SU-DHL-6 (cell line): ENCODE measurements around the gene REG3A.

Experiments used
- H2AFZ ChIP-seq: fragments of 200-600 bp; sonication (generic); 2 replicates; pipeline ENCODE4 v1.6.1; 2014; ENCODE audit warnings: low read depth, mild to moderate bottlenecking, moderate library complexity, mixed read lengths, antibody characterized with exemption, low read length; ENCODE audit not compliant: severe bottlenecking
- H3F3A ChIP-seq: fragments of 200-600 bp; shearing (Covaris generic); 2 replicates; pipeline ENCODE4 v1.6.0; 2016; ENCODE audit warnings: antibody characterized with exemption, mild to moderate bottlenecking; ENCODE audit not compliant: insufficient read depth
- H3K27ac ChIP-seq: fragments of 200-600 bp; sonication (generic); 2 replicates; pipeline ENCODE4 v1.5.1; 2016; ENCODE audit warnings: low read depth, mild to moderate bottlenecking, low read length, moderate library complexity, mixed read lengths
- H3K27me3 ChIP-seq: fragments of 200-600 bp; sonication (generic), shearing (Covaris generic); 2 replicates; pipeline ENCODE4 v1.6.0; 2014; ENCODE audit warnings: mild to moderate bottlenecking, low read length
- H3K36me3 ChIP-seq: fragments of 200-600 bp; sonication (generic); 2 replicates; pipeline ENCODE4 v1.6.1; 2014; ENCODE audit warnings: mild to moderate bottlenecking, low read length, mixed read lengths
- H3K4me2 ChIP-seq: fragments of 300-600, 200-600 bp; shearing (Covaris generic), sonication (generic); 2 replicates; pipeline ENCODE4 v1.6.0; 2014; ENCODE audit warnings: low read length, low read depth, mild to moderate bottlenecking; ENCODE audit not compliant: poor library complexity, severe bottlenecking
- H3K4me3 ChIP-seq: fragments of 200-600 bp; sonication (generic); 2 replicates; pipeline ENCODE4 v1.5.1; 2014; ENCODE audit warnings: antibody characterized with exemption, low read length, mild to moderate bottlenecking, mixed read lengths; ENCODE audit not compliant: insufficient read depth, poor library complexity, severe bottlenecking
- H3K79me2 ChIP-seq: fragments of 200-600 bp; sonication (generic); 2 replicates; pipeline ENCODE4 v1.6.1; 2014; ENCODE audit warnings: mild to moderate bottlenecking, low read length, moderate library complexity; ENCODE audit not compliant: insufficient read depth
- H3K9ac ChIP-seq: fragments of 200-600 bp; sonication (generic); 2 replicates; pipeline ENCODE4 v1.7.0; 2014; ENCODE audit warnings: mild to moderate bottlenecking, low read length
- H3K9me2 ChIP-seq: fragments of 200-600 bp; sonication (generic); replicated peaks from 2 replicates; pipeline ENCODE4 v1.6.1; 2014; ENCODE audit warnings: low read length; ENCODE audit not compliant: insufficient read depth
- H3K9me3 ChIP-seq: fragments of 200-600 bp; sonication (generic); 2 replicates; pipeline ENCODE4 v1.6.1; 2014; ENCODE audit warnings: low read length, mixed read lengths; ENCODE audit not compliant: insufficient read depth
- H4K20me1 ChIP-seq: fragments of 200-600 bp; sonication (generic); 2 replicates; pipeline ENCODE4 v1.6.1; 2014; ENCODE audit warnings: low read depth, mild to moderate bottlenecking, antibody characterized with exemption, low read length, moderate library complexity, mixed read lengths
- EZH2phosphoT487 ChIP-seq: fragments of 200-600 bp; sonication (generic), shearing (Covaris generic); conservative IDR thresholded peaks from 2 replicates; pipeline ENCODE4 v1.6.1; 2018; ENCODE audit warnings: mild to moderate bottlenecking, antibody characterized with exemption, low read length, moderate library complexity, mixed read lengths
- TF ChIP-seq, protein P1 (sequence below): fragments of 200-600 bp; sonication (generic); IDR thresholded peaks from one replicate; pipeline ENCODE4 v1.5.1; 2017; ENCODE audit warnings: antibody characterized with exemption, mild to moderate bottlenecking, low read length, moderate library complexity; ENCODE audit not compliant: insufficient read depth, poor library complexity, severe bottlenecking

The REG3A gene

DNA sequence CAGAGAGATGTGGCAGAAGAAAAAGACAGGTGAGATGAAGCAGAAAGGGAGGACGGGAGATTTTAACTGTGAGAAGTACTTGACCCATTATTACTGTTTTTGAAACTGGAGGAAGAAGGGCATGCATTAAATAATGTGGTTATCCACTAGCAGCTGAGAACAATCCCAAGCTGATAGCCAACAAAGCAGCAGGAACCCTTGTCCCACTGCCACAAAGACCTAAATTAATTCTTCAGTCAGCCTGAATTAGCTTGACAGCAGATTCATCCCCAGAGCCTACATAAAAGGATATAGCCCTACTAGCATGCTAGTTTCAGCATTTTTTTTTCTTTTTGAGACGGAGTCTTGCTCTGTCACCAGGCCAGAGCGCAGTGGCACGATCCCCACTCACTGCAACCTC, 19.5 kb upstream of the REG3A start:
- Histone ChIP-seq H3K9me3 (peaks cover 9% of the 10 kb centered on the region; the same call in 1 of the 2 replicates), H3K9ac (no peak overlapping the region), H3K4me3 (no peak overlapping the region), H4K20me1 (no peaks in the 10 kb centered on the region), H3K36me3 (no peaks in the 10 kb centered on the region), H3K9me2 (no peaks in the 10 kb centered on the region), H2AFZ (no peak overlapping the region), H3K27ac (no peak overlapping the region), H3K27me3 (no peaks in the 10 kb centered on the region), H3K4me2 (no peak overlapping the region), H3K79me2 (no peaks in the 10 kb centered on the region), H3F3A (no peaks in the 10 kb centered on the region)
- TF ChIP-seq EZH2phosphoT487, result no peak
- TF ChIP-seq, protein P1, sequence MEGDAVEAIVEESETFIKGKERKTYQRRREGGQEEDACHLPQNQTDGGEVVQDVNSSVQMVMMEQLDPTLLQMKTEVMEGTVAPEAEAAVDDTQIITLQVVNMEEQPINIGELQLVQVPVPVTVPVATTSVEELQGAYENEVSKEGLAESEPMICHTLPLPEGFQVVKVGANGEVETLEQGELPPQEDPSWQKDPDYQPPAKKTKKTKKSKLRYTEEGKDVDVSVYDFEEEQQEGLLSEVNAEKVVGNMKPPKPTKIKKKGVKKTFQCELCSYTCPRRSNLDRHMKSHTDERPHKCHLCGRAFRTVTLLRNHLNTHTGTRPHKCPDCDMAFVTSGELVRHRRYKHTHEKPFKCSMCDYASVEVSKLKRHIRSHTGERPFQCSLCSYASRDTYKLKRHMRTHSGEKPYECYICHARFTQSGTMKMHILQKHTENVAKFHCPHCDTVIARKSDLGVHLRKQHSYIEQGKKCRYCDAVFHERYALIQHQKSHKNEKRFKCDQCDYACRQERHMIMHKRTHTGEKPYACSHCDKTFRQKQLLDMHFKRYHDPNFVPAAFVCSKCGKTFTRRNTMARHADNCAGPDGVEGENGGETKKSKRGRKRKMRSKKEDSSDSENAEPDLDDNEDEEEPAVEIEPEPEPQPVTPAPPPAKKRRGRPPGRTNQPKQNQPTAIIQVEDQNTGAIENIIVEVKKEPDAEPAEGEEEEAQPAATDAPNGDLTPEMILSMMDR, result no peak

DNA sequence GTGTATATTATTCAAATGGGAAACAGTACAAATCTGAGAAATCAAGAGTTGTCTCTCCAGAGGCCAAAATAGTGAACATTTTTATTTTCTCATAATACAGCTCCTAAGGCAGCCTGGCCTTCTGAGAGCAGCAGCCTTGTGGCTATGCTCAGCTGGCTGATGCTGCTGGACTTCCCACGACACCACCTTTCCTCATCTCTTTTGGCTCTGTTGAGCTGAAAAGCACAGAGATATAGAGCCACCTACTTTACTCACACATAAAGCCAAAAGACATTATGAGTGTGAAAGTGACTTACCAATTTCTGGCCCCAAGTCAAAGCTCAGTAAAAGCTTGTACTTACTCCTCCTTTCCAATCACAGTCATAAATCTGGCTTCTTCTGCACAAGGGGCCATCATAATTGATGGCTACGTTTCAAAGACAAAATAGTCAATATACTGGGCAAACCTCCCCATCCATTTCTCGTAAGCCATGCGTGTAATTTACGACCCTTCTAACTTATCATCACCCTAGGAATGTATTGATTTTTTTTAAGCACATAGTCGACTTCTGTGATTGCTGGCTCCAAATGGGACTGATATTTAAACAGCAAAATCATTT, 18.6 kb upstream of the REG3A start:
- Histone ChIP-seq H3F3A (no peaks in the 10 kb centered on the region), H4K20me1 (no peaks in the 10 kb centered on the region), H3K4me2 (no peak overlapping the region), H3K9me3 (peaks cover 8% of the 10 kb centered on the region; the same call in 1 of the 2 replicates), H3K79me2 (no peaks in the 10 kb centered on the region), H3K9me2 (no peaks in the 10 kb centered on the region), H3K27me3 (no peaks in the 10 kb centered on the region), H3K4me3 (no peak overlapping the region), H3K9ac (no peak overlapping the region), H3K36me3 (no peaks in the 10 kb centered on the region), H2AFZ (no peak overlapping the region), H3K27ac (no peak overlapping the region)
- TF ChIP-seq, protein P1, result no peak

DNA sequence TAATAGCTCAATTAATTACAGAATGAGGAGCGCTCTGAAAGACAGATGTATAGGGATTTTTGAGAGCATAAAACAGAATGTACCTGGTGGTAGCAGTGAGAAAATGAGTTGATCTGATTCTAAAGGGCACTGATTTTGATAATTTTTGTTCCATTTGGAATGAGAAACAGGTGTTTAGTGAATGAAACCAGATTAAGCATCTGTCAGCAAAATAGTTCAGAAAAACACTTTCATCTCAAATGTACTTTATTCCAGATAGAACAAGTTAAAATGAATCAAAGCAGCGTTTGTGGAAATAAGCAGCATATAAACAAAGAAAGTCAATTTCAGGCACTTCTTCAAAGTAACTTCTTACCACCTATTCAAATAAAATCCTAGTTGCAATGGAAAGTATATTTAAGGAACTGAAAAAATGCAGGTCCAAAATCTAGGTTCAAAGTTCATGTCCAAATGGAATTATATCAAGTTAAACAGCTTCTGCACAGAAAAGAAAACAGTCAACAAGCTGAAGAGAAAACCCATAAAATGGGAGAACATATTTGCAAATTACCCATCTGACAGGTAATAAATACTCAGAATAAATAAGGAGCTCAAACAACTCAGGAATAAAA, 11.9 kb upstream of the REG3A start:
- TF ChIP-seq, protein P1, result no peak
- no peak for TF ChIP-seq EZH2phosphoT487
- H3K27me3 ChIP-seq, result no peaks in the 10 kb centered on the region
- H4K20me1 ChIP-seq, result no peaks in the 10 kb centered on the region
- H2AFZ ChIP-seq, result no peak overlapping the region
- H3K79me2 ChIP-seq, result no peaks in the 10 kb centered on the region
- H3F3A ChIP-seq, result no peaks in the 10 kb centered on the region
- no peak overlapping the region for H3K9ac ChIP-seq
- H3K9me3 ChIP-seq, result no peaks in the 10 kb centered on the region
- H3K36me3 ChIP-seq, result no peaks in the 10 kb centered on the region
- H3K4me2 ChIP-seq, result no peak overlapping the region
- no peaks in the 10 kb centered on the region for H3K9me2 ChIP-seq
- no peak overlapping the region for H3K4me3 ChIP-seq
- H3K27ac ChIP-seq, result no peak overlapping the region
